Small intestine (tissue), 7 donors: ENCODE results near the gene CLPTM1L. TPM values are rescaled to one million over a fixed set of nuclear protein-coding genes. Genes with fewer than 3 reads are reported as not detected.
"Not testable (repeated sequence)": the region's sequence is repeated elsewhere in the genome, so short reads cannot be mapped to it uniquely, and the experiment has no call there.

ENCODE experiments used
- DNase-seq, 2 donors: peaks; one replicate each; pipeline versions ENCODE4 v3.0.0 to v3.0.0-alpha.2; 2013
- FAIRE-seq: peaks from 2 replicates; lab custom pipeline; 2012; peaks lifted over from hg19 to GRCh38; lab: Jason Lieb, UNC
- H3K27ac ChIP-seq, 3 donors: one replicate each; pipeline ENCODE4 v1.5.1; 2013; ENCODE audit warnings: low read length in 2 of 3, mild to moderate bottlenecking in 2 of 3, control low read depth in 1 of 3, inconsistent platforms in 1 of 3, low read depth in 1 of 3, moderate library complexity in 1 of 3
- H3K27me3 ChIP-seq, 3 donors: one replicate each; pipeline ENCODE4 v1.6.1; 2013; ENCODE audit warnings: low read length in 3 of 3, inconsistent platforms in 1 of 3; ENCODE audit not compliant: control insufficient read depth in 3 of 3, insufficient read depth in 3 of 3
- H3K36me3 ChIP-seq, 3 donors: one replicate each; pipeline ENCODE4 v1.6.1; 2013; ENCODE audit warnings: low read length in 3 of 3, inconsistent platforms in 1 of 3, low read depth in 1 of 3, mild to moderate bottlenecking in 1 of 3, moderate library complexity in 1 of 3; ENCODE audit not compliant: control insufficient read depth in 3 of 3, insufficient read depth in 2 of 3
- H3K4me1 ChIP-seq, 3 donors: one replicate each; pipeline ENCODE4 v1.6.1; 2013; ENCODE audit warnings: low read length in 2 of 3, inconsistent platforms in 1 of 3, low read depth in 1 of 3, mild to moderate bottlenecking in 1 of 3, moderate library complexity in 1 of 3; ENCODE audit not compliant: control insufficient read depth in 3 of 3, insufficient read depth in 2 of 3
- H3K4me3 ChIP-seq, 3 donors: one replicate each; pipeline ENCODE4 v1.5.1; 2013; ENCODE audit warnings: low read length in 3 of 3, control low read depth in 1 of 3, inconsistent platforms in 1 of 3, low read depth in 1 of 3, mild to moderate bottlenecking in 1 of 3, moderate library complexity in 1 of 3
- H3K9me3 ChIP-seq, 2 donors: one replicate each; pipeline ENCODE4 v1.6.1; 2013; ENCODE audit warnings: low read depth in 1 of 2, low read length in 1 of 2; ENCODE audit not compliant: control insufficient read depth in 2 of 2, insufficient read depth in 1 of 2
- WGBS, 3 donors: extraction: QIAGEN DNeasy Blood & Tissue Kit; methylation state at CpG; one replicate each; pipeline ENCODE4 v1.1.7; 2013; 5-methylcytosine and 5-hydroxymethylcytosine counted together
- polyA plus RNA-seq, 4 donors: library from polyadenylated mRNA; stranded (reverse) in 3 of 4; unstranded in 1 of 4; fragments of 200-250 nt in 3 of 4; fragments of 120-200 nt in 1 of 4; gene quantifications; one replicate each; pipeline versions ENCODE4 v1.2.1 to v1.2.3, GENCODE V29; 2013
- donor health status: healthy with polysubstance abuse.
- donor health status: control.
- donor health status: control.
- donor health status: Bipolar disorder and iron deficiency.
- donor health status: healthy.

CLPTM1L gene
- polyA plus RNA-seq, 4 donors, result 45.8 to 99.7 (median 75.6) TPM

- FAIRE-seq, H3K4me1 ChIP-seq, H3K27ac ChIP-seq, H3K9me3 ChIP-seq, H3K27me3 ChIP-seq, H3K4me3 ChIP-seq, DNase-seq: not testable (repeated sequence)
- peaks cover 0 to 14% (median 0%) of the 10 kb centered on the region in 3 donors for H3K36me3 ChIP-seq
- 92 to 94% (median 94%) methylated on average over 34 to 40 of the region's 40 CpGs for WGBS, 3 donors
Measured at GRCh38 chr5:1282993-1283728, 61.7 kb downstream of the CLPTM1L start.

DNA sequence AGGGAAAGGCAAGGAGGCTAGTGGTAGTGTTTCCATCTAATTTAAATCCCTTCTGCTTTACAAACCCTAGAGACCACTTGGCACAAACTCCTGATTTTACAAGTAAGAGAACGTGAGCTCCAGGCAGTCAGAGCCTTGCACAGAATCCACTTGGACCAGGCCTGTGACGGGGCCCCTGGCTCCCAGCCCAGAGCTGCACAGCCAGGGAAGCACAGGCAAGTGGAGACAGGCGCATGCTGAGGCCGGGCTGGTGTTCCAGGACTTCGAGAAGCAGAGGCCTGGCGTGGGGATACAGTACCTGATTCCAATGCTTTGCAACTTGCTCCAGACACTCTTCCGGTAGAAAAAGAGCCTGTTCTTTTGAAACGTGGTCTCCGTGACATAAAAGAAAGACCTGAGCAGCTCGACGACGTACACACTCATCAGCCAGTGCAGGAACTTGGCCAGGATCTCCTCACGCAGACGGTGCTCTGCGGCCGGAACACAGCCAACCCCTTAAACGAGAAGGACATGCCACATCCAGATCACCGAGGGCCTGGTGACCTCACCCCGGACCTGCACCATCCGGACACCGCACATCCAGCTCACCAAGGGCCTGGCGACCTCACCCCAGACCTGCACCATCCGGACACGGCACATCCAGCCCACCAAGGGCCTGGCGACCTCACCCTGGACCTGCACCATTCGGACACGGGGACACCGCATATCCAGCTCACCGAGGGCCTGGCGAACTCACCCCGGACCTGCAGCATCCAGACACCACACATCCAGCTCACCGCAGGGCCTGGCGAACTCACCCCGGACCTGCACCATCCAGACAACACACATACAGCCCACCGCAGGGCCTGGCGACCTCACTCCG, 62.5 kb downstream of the CLPTM1L start:
- WGBS, 3 donors, result 89 to 92% (median 89%) methylated on average over 37 of the region's 37 CpGs
- DNase-seq (no peak), FAIRE-seq (no peak)

DNA sequence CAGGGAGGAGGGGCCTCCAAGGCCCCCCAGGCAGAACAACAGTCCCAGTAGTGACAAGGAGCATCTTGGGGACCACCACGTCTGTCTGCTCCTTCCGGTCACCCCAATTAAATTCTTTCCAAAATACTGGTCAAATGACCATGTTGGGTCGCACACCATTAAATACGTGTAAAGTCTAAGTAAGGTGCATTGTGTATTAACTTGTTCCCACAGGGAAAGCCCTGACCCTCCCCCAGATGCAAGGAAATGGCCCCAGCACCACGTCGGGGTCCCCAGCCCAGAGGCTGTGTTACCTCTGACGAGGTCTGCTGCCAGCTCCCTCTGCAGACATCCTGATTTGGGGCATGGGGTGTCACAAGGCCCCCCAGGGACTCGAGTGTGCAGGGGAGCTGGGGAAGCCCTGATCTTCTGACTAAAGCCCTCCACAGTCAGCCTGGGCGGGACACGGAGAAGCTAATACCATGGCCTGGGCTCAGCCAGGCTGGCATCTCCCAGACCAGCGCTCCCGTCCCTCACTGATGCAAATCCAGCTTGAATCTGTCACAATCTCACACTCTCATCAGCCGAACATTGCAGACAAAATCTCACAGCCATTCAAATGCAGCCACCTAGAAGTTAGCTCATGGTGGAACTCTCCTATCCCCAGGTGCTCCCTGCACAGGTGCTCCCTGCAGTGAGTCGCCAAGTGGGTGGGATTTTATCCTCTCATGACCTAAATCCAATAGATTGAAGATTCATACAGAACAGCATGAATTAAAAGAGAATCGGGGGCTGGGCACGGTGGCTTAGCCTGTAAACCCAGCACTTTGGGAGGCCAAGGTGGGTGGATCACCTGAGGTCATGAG, 63.6 kb downstream of the CLPTM1L start:
- H3K36me3 ChIP-seq, result peaks cover 0 to 21% (median 0%) of the 10 kb centered on the region in 3 donors
- DNase-seq (no peak), FAIRE-seq (no peak)
- H3K4me1 ChIP-seq, result no peaks in the 10 kb centered on the region
- WGBS, 3 donors, result 86 to 92% (median 89%) methylated on average over 16 of the region's 16 CpGs
- H3K27ac ChIP-seq, result no peak overlapping the region
- peaks cover 0 to 2% (median 0%) of the 10 kb centered on the region in 3 donors for H3K27me3 ChIP-seq
- no peak overlapping the region for H3K4me3 ChIP-seq
- peaks cover 0 to 14% of the 10 kb centered on the region in 2 donors for H3K9me3 ChIP-seq

More for the DNA sequence above, 62.5 kb downstream of the CLPTM1L start:
- H3K27me3 ChIP-seq, result no peaks in the 10 kb centered on the region
- no peak overlapping the region for H3K4me3 ChIP-seq
- H3K9me3 ChIP-seq, result peaks cover 0 to 14% of the 10 kb centered on the region in 2 donors
- H3K36me3 ChIP-seq, result peaks cover 0 to 20% (median 0%) of the 10 kb centered on the region in 3 donors
- no peaks in the 10 kb centered on the region for H3K4me1 ChIP-seq
- no peak overlapping the region for H3K27ac ChIP-seq

- WGBS, 3 donors, result 92 to 94% (median 94%) methylated on average over 32 of the region's 32 CpGs
Measured at GRCh38 chr5:1280177-1281037, 64.5 kb downstream of the CLPTM1L start.

DNA sequence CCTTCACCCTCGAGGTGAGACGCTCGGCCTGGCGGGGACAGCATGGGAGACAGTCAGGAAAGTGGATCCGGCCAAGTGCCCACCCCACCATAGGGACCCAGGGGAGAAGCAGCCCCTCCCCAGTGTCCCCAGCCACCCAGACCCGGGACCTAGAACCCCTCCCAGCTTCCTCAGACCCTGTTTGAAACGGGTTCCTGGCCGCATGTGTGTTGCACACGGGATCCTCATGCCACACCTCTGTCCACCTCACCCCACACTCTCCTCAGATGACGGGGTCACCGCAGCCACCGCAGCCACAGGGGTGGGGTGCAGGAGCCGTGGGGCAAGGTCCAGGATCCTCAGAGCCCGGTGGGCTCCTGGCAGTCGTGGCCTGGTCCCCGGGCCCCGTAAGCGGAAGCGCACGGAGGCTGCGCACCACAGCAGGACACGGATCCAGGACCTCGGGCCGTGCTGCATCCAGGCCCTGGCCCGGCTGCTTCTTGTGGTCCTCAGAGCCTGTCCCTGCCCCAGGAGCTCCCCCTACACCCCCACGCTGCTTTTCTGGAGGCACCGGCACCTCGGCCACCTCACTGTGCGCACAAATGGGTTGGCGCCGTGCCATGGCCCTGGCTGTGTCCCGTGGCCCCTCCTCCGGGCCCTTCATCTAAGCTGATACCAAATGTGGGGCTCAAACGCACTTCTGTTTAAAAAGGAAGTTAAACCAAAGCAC, 65.3 kb downstream of the CLPTM1L start:
- DNase-seq (no peak), FAIRE-seq (no peak)
- Histone ChIP-seq H3K4me1 (no peaks in the 10 kb centered on the region), H3K4me3 (no peak overlapping the region), H3K9me3 (peaks cover 0 to 14% of the 10 kb centered on the region in 2 donors), H3K27ac (no peak overlapping the region), H3K27me3 (peaks cover 0 to 2% (median 0%) of the 10 kb centered on the region in 3 donors), H3K36me3 (peaks cover 0 to 19% (median 0%) of the 10 kb centered on the region in 3 donors)
- WGBS, 3 donors, result 91 to 93% (median 92%) methylated on average over 30 to 34 of the region's 34 CpGs

More at GRCh38 chr5:1280177-1281037, 64.5 kb downstream of the CLPTM1L start:
- H3K27me3 ChIP-seq, result peaks cover 0 to 2% (median 0%) of the 10 kb centered on the region in 3 donors
- H3K36me3 ChIP-seq, result peaks cover 0 to 19% (median 0%) of the 10 kb centered on the region in 3 donors
- H3K4me1 ChIP-seq, result no peaks in the 10 kb centered on the region
- FAIRE-seq (no peak), DNase-seq (no peak)
- peaks cover 0 to 14% of the 10 kb centered on the region in 2 donors for H3K9me3 ChIP-seq
- no peak overlapping the region for H3K4me3 ChIP-seq
- H3K27ac ChIP-seq, result no peak overlapping the region

DNA sequence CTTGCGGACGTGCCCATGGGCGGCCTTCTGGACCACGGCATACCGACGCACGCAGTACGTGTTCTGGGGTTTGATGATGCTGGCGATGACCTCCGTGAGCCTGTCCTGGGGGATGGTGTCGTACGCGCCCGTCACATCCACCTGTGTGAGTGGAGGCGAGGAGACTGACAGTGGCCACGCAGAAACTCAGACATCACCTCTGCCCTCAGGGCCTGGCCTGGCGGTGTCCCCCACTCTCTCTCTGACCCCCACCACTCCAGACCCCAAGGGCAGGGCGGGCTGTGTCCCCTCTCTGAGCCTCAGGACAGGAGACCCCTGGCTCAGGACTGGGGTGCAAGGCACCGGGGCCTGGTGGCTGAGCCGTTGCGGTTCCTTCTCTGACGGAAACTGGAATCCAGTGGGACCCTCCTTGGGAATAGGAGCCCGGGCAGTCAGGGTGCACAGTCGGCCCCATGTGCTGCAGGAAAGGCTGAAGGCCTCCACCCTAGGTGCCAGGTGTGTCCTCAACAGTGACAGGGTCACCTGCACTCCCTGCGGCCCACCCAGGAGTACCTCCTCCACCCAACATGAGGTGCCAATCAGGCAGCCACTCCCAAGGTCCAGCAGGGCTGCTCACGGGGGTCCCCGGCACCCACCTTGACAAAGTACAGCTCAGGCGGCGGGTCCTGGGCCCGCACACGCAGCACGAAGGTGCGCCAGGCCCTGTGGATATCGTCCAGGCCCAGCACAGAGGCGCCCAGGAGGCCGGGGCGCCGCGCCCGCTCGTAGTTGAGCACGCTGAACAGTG, 66.0 kb downstream of the CLPTM1L start:
- H3K4me3 ChIP-seq, result no peak overlapping the region
- H3K4me1 ChIP-seq, result no peaks in the 10 kb centered on the region
- H3K27me3 ChIP-seq, result peaks cover 0 to 2% (median 0%) of the 10 kb centered on the region in 3 donors
- no peak for DNase-seq
- WGBS, 3 donors, result 95 to 99% (median 97%) methylated on average over 38 to 42 of the region's 42 CpGs
- FAIRE-seq, result no peak
- H3K27ac ChIP-seq, result no peak overlapping the region
- peaks cover 0 to 14% of the 10 kb centered on the region in 2 donors for H3K9me3 ChIP-seq
- peaks cover 0 to 24% (median 0%) of the 10 kb centered on the region in 3 donors for H3K36me3 ChIP-seq
